H9 (cell line): ENCODE data around the gene FAM229B. TPM values are rescaled to one million over a fixed set of nuclear protein-coding genes. Genes with fewer than 3 reads are reported as not detected.

Experiments
- DNase-seq: peaks from one replicate; pipeline ENCODE4 v3.0.0-alpha.2; 2017
- H2AFZ ChIP-seq: one replicate; pipeline ENCODE4 v1.6.1; 2013; ENCODE audit warnings: mild to moderate bottlenecking, low read length, control low read depth, moderate library complexity
- H2AK5ac ChIP-seq: 2 replicates; pipeline ENCODE4 v1.6.1; 2013; ENCODE audit warnings: low read length, control low read depth, mixed read lengths; ENCODE audit not compliant: insufficient read length
- H2BK120ac ChIP-seq: one replicate; pipeline ENCODE4 v1.6.1; 2013; ENCODE audit warnings: low read depth, mild to moderate bottlenecking, low read length, control low read depth, inconsistent platforms; ENCODE audit not compliant: poor library complexity, severe bottlenecking
- H2BK12ac ChIP-seq: 2 replicates; pipeline ENCODE4 v1.6.1; 2013; ENCODE audit warnings: low read length, control low read depth, mixed read lengths, low read depth; ENCODE audit not compliant: insufficient read length
- H2BK15ac ChIP-seq: 2 replicates; pipeline ENCODE4 v1.6.1; 2013; ENCODE audit warnings: low read depth, low read length, control low read depth
- H2BK20ac ChIP-seq: one replicate; pipeline ENCODE4 v1.6.1; 2013; ENCODE audit warnings: low read depth, mild to moderate bottlenecking, low read length, control low read depth, inconsistent platforms; ENCODE audit not compliant: poor library complexity, severe bottlenecking
- H2BK5ac ChIP-seq: 2 replicates; pipeline ENCODE4 v1.6.1; 2013; ENCODE audit warnings: low read length, control low read depth, mixed read lengths; ENCODE audit not compliant: insufficient read length
- H3K14ac ChIP-seq: 2 replicates; pipeline ENCODE4 v1.6.1; 2013; ENCODE audit warnings: low read length, control low read depth; ENCODE audit not compliant: insufficient read depth
- H3K18ac ChIP-seq: 2 replicates; pipeline ENCODE4 v1.6.1; 2013; ENCODE audit warnings: low read depth, mild to moderate bottlenecking, mixed read lengths, low read length, control low read depth; ENCODE audit not compliant: insufficient read length
- H3K23ac ChIP-seq: 2 replicates; pipeline ENCODE4 v1.6.1; 2013; ENCODE audit warnings: low read length, control low read depth, mixed read lengths, low read depth; ENCODE audit not compliant: insufficient read length
- H3K23me2 ChIP-seq: 2 replicates; pipeline ENCODE4 v1.6.1; 2013; ENCODE audit warnings: low read depth, mild to moderate bottlenecking, mixed read lengths, low read length, control low read depth; ENCODE audit not compliant: insufficient read length, poor library complexity, severe bottlenecking
- H3K27ac ChIP-seq: 2 replicates; pipeline ENCODE4 v1.5.1; 2013; ENCODE audit warnings: low read length, control low read depth, mixed read lengths, low read depth; ENCODE audit not compliant: insufficient read length
- H3K27me3 ChIP-seq: 2 replicates; pipeline ENCODE4 v1.6.1; 2013; ENCODE audit warnings: low read length, control low read depth, inconsistent platforms; ENCODE audit not compliant: insufficient read depth
- H3K4ac ChIP-seq: 2 replicates; pipeline ENCODE4 v1.6.1; 2013; ENCODE audit warnings: low read depth, mild to moderate bottlenecking, control low read depth, inconsistent platforms, low read length, moderate library complexity
- H3K4me1 ChIP-seq: 2 replicates; pipeline ENCODE4 v1.6.1; 2013; ENCODE audit warnings: low read length, control low read depth, inconsistent platforms; ENCODE audit not compliant: insufficient read depth
- H3K4me2 ChIP-seq: 2 replicates; pipeline ENCODE4 v1.6.1; 2013; ENCODE audit warnings: low read length, control low read depth, mixed read lengths; ENCODE audit not compliant: insufficient read length, insufficient read depth
- H3K56ac ChIP-seq: 2 replicates; pipeline ENCODE4 v1.6.1; 2013; ENCODE audit warnings: low read depth, mild to moderate bottlenecking, mixed read lengths, low read length, control low read depth; ENCODE audit not compliant: insufficient read length
- H3K79me1 ChIP-seq: 2 replicates; pipeline ENCODE4 v1.6.1; 2013; ENCODE audit warnings: low read depth, mild to moderate bottlenecking, moderate library complexity, low read length, control low read depth, inconsistent platforms; ENCODE audit not compliant: insufficient read depth, poor library complexity, severe bottlenecking
- H3K79me2 ChIP-seq: 2 replicates; pipeline ENCODE4 v1.6.1; 2013; ENCODE audit warnings: low read length, control low read depth, inconsistent platforms; ENCODE audit not compliant: insufficient read depth
- H3K9ac ChIP-seq: 2 replicates; pipeline ENCODE4 v1.6.1; 2013; ENCODE audit warnings: low read length, control low read depth, mixed read lengths; ENCODE audit not compliant: insufficient read length; ENCODE audit errors: extremely low read depth
- H3K9me3 ChIP-seq: one replicate; pipeline ENCODE4 v1.6.1; 2013; ENCODE audit warnings: low read depth, low read length, inconsistent platforms; ENCODE audit not compliant: control insufficient read depth
- H3T11ph ChIP-seq: one replicate; pipeline ENCODE4 v1.6.1; 2013; ENCODE audit warnings: mild to moderate bottlenecking, low read length, control low read depth, inconsistent platforms
- H4K20me1 ChIP-seq: one replicate; pipeline ENCODE4 v1.6.1; 2013; ENCODE audit not compliant: control insufficient read depth, insufficient read length, insufficient read depth
- H4K5ac ChIP-seq: 2 replicates; pipeline ENCODE4 v1.6.1; 2013; ENCODE audit warnings: low read depth, mild to moderate bottlenecking, mixed read lengths, low read length, control low read depth; ENCODE audit not compliant: insufficient read length
- H4K8ac ChIP-seq: replicated peaks from 2 replicates; pipeline ENCODE4 v1.6.1; 2013; ENCODE audit warnings: low read length, control low read depth, mixed read lengths, low read depth; ENCODE audit not compliant: insufficient read length
- H4K91ac ChIP-seq: 2 replicates; pipeline ENCODE4 v1.6.1; 2013; ENCODE audit warnings: low read depth, mild to moderate bottlenecking, moderate library complexity, mixed read lengths, low read length, control low read depth; ENCODE audit not compliant: insufficient read length
- H3K27ac Mint-ChIP-seq, 3 experiments: 2 replicates in 2 of 3; 3 replicates in 1 of 3; pipeline ENCODE4 v1.8.0; 2020 to 2021; ENCODE audit warnings: mixed read lengths in 3 of 3, mild to moderate bottlenecking in 1 of 3, moderate library complexity in 1 of 3
- H3K27me3 Mint-ChIP-seq: 2 replicates; pipeline ENCODE4 v1.8.0; 2021; ENCODE audit warnings: low read depth, mild to moderate bottlenecking, moderate library complexity, mixed read lengths
- H3K36me3 Mint-ChIP-seq, 3 experiments: 2 replicates in 2 of 3; 3 replicates in 1 of 3; pipeline ENCODE4 v1.8.0; 2020 to 2021; ENCODE audit warnings: low read depth in 3 of 3, mixed read lengths in 3 of 3; ENCODE audit not compliant: insufficient read depth in 1 of 3
- H3K4me1 Mint-ChIP-seq, 2 experiments: 2 replicates each; pipeline ENCODE4 v1.8.0; 2020; ENCODE audit warnings: mixed read lengths in 2 of 2
- H3K4me3 Mint-ChIP-seq, 2 experiments: 2 replicates in 1 of 2; 3 replicates in 1 of 2; pipeline ENCODE4 v1.8.0; 2020 to 2021; ENCODE audit warnings: mild to moderate bottlenecking in 2 of 2, mixed read lengths in 2 of 2, moderate library complexity in 1 of 2
- H3K9me3 Mint-ChIP-seq, 2 experiments: 2 replicates in 1 of 2; 3 replicates in 1 of 2; pipeline ENCODE4 v1.8.0; 2020; ENCODE audit warnings: mild to moderate bottlenecking in 2 of 2, mixed read lengths in 2 of 2, moderate library complexity in 1 of 2
- CTCF ChIP-seq: fragments of 200-600 bp; sonication (generic); conservative IDR thresholded peaks from 3 replicates; pipeline ENCODE4 v1.8.0; 2021; ENCODE audit warnings: antibody characterized with exemption, mild to moderate bottlenecking
- WGBS: extraction: QIAGEN DNeasy Blood & Tissue Kit; methylation state at CpG from one replicate; pipeline ENCODE4 v1.1.7; 2013; ENCODE audit warnings: missing lambda C conversion rate, low lambda C conversion rate, mixed read lengths; ENCODE audit not compliant: insufficient read length; ENCODE audit errors: extremely low coverage; 5-methylcytosine and 5-hydroxymethylcytosine counted together
- total RNA-seq: library from RNA; stranded (reverse); gene quantifications from 2 replicates; pipeline ENCODE4 v1.2.1, GENCODE V29; 2021

FAM229B gene
- total RNA-seq, 1 experiment from 2014 or later, result 8.2 TPM

GRCh38 chr6:112081569-112081968 is 5.8 kb upstream of the FAM229B start:
- H3K4ac ChIP-seq, result no peak overlapping the region
- no peaks in the 10 kb centered on the region for H3K4me1 ChIP-seq
- H3K23ac ChIP-seq, result no peak overlapping the region
- Mint-ChIP-seq H3K4me3 (no peak overlapping the region), H3K36me3 (peaks cover 0 to 4% (median 0%) of the 10 kb centered on the region in 3 experiments; a peak in 3 of 7 replicates), H3K27me3 (no peaks in the 10 kb centered on the region), H3K4me1 (no peaks in the 10 kb centered on the region), H3K9me3 (no peaks in the 10 kb centered on the region), H3K27ac (no peak overlapping the region)
- H3K27ac ChIP-seq, result no peak overlapping the region
- no peak overlapping the region for H2AK5ac ChIP-seq
- no peak overlapping the region for H3K18ac ChIP-seq
- WGBS, result no CpG with 5 or more reads among the region's 4 CpGs
- H2BK12ac ChIP-seq, result no peak overlapping the region
- H3K14ac ChIP-seq, result no peak overlapping the region
- H4K20me1 ChIP-seq, result no peaks in the 10 kb centered on the region
- no peak overlapping the region for H4K91ac ChIP-seq
- no peak overlapping the region for H4K8ac ChIP-seq
- no peak overlapping the region for H2BK120ac ChIP-seq
- no peaks in the 10 kb centered on the region for H3K79me2 ChIP-seq
- TF ChIP-seq CTCF, result no peak
- DNase-seq, result no peak
- H3K79me1 ChIP-seq, result no peaks in the 10 kb centered on the region
- H3K9ac ChIP-seq, result no peak overlapping the region
- no peak overlapping the region for H3K56ac ChIP-seq
- no peak overlapping the region for H2BK20ac ChIP-seq
- no peak overlapping the region for H2BK5ac ChIP-seq
- H3K23me2 ChIP-seq, result no peaks in the 10 kb centered on the region
- H2BK15ac ChIP-seq, result no peak overlapping the region
- H2AFZ ChIP-seq, result no peak overlapping the region
- H3K9me3 ChIP-seq, result no peaks in the 10 kb centered on the region
- no peaks in the 10 kb centered on the region for H3K27me3 ChIP-seq
- no peak overlapping the region for H3T11ph ChIP-seq
- no peak overlapping the region for H3K4me2 ChIP-seq
- H4K5ac ChIP-seq, result no peak overlapping the region
